Measurements from ENCODE around the gene ZBTB33.
A peak's percentile ranks its signal among the peaks of the same experiment; 100 is the strongest.

Gene ZBTB33, protein sequence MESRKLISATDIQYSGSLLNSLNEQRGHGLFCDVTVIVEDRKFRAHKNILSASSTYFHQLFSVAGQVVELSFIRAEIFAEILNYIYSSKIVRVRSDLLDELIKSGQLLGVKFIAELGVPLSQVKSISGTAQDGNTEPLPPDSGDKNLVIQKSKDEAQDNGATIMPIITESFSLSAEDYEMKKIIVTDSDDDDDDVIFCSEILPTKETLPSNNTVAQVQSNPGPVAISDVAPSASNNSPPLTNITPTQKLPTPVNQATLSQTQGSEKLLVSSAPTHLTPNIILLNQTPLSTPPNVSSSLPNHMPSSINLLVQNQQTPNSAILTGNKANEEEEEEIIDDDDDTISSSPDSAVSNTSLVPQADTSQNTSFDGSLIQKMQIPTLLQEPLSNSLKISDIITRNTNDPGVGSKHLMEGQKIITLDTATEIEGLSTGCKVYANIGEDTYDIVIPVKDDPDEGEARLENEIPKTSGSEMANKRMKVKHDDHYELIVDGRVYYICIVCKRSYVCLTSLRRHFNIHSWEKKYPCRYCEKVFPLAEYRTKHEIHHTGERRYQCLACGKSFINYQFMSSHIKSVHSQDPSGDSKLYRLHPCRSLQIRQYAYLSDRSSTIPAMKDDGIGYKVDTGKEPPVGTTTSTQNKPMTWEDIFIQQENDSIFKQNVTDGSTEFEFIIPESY

DNA sequence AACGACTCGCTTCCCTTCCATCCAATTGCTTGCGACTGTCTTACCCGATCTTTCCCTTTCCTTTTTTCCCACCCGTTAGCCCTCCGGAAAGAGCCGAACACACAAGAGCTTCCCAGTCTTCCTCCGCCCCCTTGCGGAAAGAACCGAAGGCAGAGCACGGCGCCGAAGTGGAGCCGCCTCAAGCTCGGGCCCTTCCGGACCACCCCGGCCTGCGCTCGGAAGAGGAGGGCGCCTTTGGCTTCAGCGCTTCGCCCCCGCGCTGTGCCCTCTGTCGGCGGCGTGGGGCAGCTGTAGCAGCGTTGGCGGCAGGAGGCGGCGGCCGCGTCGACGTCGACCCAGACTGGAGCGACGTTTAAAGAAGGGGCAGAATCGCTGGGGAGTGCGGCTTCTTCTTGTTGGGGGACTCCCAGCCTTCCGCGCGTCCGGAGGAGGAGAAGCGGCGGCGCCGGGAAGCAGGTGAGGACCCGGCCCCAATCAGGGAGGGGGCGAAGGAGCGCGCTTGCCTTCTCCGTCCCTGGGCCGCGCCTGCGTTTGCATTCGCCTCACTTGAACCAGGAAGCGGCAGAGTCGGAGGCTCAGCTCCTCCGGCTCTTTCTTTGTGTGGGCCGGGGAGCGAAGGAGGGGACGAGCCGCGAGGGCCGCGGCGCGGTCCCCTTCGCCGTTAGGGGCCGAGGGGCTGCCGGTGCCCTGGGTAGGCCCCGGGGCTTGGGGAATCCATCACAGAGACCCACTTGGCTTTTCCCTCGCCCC, at the start of gene ZBTB33:
Gene ZBTB33 (plus strand): TSS at position 291 of the 750 bp plus-strand sequence. CDS start 2,604 bp downstream, outside the sequence.
- peak; percentile 97 for DNase-seq (ENCODE audit: low read depth, low spot score)

DNA sequence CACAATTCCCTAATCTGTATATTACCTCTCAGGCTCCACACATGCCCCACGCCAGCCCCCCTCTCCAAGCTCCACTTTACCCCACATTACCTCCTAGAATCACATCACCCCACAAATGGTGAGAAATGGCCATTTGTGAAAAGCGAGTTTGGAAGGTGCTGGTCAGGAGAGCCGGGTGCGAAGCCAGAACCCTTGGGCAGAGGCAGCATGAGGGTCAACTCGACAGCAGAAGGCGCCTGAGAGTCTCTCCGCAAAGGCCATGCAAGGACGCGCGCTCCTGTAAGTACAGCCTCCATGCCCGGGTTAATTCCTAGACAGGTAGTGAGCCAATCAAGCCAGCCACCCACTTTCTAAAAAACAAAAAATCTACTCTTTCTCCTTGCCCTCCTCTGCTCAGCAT, 49.8 kb upstream of the ZBTB33 start:
- no peak for DNase-seq (ENCODE audit: low read depth, low spot score)

DNA sequence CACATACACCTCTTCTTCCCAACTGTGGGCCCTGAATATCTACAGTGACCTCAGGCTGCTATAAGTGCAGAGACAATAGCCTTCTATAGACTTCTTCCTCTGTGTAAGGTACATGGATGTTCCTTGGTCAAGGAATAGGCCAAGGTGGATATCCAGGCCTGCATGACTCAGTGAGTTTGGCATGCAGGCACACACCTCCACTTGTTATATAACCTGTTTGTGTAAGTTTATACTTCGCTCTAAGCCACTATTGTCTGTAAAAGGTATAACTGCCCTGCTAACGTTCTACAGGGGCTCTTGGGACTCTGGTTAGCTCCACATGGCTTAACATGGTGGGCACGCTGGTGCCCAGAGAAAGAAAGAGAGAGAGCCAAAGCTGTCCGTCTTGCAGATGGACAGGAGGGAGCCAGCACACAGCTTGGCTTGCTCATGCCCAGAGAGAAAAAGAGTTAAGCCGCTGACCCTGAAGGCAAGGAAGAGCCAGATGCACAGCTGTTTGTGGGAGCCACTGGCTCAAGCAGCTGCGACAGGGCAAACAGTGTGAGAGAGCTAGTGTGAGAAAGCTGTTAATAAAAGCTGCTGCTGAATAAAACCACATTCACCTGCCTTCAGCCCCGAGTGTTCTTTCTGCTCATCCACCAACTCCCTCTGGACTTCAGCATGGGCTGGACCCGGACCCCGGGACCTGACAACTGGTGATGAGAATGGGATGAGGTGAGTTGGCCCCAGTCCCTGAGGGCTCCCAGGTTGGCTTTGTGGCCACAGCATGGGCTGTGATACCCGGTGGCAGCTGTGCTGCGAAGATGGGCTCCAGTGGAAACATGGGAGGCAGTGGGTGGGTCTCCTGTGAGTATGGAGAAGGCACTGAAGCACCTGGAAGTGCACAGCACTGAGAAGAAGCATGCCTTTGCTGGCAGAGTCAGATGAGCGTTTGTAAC, 44.5 kb upstream of the ZBTB33 start:
- no peak for DNase-seq (ENCODE audit: low read depth, low spot score)

DNA sequence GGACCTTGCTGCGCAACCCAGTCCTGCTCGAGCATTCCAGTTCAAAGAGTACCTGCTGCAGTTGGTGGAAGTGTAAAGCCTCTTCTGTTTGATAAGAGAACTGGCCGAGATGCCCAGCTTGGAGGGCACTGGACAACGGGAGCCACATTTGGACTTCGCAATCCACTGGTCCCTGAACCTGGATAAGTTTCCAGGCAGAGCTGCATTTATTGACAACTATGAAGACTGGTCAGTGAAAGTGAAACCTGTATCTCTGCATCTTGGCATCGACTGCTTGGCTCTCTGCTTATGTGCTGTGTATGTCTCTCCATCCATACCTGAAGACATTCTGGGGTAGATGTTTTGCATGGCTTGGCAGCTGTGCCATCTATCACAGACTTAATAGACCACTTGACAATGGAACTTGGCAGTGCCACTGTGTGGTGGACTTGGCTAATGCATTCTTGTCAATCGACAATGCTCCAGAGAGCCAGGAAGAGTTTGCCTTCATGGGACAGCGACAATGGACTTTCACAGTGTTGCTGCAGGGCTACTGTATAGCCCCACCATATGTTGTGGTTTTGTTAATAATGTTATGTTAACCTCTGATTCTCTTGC, 43.5 kb upstream of the ZBTB33 start:
- DNase-seq (ENCODE audit: low read depth, low spot score): no peak

DNA sequence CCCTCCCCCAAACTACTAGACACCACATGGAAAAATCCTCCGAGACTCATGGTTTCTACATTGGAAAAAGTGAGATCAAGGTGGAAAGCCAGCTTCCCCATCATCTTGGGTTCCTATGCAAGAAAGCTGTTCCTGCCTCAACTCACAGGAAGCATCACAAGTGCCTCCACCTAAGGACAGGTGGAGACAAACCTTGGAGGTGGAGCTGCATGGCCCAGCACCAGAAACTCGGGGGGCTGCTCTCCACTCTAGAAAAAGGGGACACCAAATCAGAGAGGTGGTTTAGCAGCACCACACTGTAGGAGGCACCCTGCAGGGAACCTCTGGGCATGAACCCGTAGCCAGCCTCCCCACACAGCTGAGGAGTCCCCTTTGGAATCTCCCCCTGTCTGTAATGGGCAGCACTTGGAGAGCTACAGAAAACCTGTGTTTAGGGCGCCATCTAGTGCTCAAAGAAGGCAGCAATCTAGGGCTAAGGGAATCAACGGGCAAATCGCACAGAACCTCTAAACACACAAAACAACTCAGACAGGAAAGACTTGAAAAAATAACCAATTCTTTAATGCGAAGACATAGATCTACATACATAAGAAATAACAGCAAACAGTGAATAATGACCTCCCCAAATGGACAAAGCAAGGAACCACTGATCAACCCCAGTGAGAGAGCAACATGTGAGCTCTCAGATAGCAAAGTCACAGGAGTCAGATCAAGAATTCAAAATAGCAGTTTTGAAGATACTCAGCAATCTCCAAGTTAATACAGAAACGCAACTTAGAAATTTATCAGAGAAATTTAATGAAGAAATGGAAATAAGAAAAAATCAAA, 37.0 kb upstream of the ZBTB33 start:
- DNase-seq (ENCODE audit: low read depth, low spot score): peak; percentile 72

DNA sequence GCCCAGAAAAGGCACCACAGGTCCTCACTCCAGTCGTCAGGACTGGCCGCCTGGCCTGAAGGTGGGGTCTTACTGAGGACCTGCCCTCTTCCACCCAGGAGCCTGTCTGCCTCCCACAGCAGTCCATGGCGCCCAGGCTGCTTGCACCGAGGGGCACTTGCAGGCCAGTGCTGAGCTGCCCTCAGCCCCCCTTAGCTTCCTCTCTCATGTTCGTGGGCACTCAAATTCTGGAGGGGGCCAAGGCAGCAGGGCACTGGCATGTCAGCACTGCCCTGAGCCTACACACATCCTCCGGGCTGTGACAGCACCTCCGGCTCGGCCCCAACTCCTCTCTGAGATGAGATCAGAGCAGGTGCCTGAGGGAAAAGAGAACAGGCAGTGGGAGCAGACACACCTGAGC, 27.2 kb upstream of the ZBTB33 start:
- DNase-seq (ENCODE audit: low read depth, low spot score): no peak

DNA sequence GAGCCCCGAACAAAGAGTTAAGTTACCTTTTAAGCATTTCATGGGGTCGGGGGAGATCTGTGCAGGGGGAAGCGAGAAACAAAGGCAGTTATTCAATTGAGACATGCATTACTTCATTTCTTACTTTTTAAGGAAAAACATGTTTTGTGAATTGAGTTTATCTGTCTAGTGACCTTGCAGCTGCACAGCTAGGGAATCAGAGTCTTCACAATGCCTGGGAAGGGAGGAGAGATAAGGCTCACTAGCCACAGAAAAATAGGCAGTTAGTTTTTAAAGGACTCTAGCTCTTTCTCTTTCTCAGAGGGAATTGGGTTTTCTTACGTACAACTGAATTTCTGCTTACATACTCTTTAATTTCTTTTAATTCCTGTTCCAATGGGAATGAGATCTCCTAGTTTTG, 26.2 kb upstream of the ZBTB33 start:
- DNase-seq (ENCODE audit: low read depth, low spot score): no peak

DNA sequence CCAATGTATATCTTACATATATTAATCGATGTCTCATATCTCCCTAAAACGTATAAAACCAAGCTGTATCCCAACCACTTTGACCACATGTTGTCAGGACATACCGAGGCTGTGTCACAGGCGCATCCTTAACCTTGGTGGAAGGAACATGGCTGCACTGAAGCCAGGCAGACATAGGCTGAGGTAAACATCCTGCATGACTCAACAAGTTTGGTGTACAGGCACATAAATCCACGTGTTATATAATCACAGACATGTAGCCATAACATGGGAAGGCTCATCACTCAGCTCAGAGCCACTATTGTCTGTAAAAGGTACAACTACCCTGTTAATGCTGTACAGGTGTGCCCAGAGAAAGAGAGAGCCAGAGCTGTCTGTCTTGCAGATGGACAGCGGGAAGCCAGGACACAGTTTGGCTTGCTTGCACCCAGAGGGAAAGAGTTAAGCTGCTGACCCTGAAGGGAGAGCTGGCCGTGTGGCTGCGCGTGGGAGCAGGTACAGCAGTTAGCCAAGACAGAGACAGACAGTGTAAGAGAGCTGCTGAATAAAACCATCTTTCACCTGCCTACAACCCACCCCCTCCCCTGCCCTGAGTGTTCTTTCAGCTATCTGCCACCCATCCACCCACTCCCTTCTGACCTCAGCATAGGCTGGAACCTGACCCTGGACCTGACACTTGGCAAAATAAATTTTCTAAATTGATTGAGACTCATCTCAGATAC, 22.3 kb upstream of the ZBTB33 start:
- no peak for DNase-seq (ENCODE audit: low read depth, low spot score)

DNA sequence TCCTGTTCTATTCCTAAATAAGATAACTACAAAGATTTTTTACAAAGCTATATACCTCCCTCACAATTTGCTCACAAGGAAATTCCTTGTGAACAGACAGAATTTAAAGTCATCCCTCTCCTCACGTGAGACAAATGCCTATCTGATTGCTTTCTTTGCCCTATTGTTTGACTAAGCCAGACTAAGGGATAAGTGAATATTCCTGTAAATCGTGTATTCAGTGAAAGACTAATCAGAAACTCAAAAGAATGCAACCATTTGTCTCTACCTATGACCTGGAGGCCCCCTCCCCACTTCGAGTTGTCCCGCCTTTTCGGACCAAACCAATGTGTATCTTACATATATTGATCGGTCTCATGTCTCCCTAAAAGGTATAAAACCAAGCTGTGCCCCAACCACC, 15.3 kb upstream of the ZBTB33 start:
- DNase-seq (ENCODE audit: low read depth, low spot score): no peak

DNA sequence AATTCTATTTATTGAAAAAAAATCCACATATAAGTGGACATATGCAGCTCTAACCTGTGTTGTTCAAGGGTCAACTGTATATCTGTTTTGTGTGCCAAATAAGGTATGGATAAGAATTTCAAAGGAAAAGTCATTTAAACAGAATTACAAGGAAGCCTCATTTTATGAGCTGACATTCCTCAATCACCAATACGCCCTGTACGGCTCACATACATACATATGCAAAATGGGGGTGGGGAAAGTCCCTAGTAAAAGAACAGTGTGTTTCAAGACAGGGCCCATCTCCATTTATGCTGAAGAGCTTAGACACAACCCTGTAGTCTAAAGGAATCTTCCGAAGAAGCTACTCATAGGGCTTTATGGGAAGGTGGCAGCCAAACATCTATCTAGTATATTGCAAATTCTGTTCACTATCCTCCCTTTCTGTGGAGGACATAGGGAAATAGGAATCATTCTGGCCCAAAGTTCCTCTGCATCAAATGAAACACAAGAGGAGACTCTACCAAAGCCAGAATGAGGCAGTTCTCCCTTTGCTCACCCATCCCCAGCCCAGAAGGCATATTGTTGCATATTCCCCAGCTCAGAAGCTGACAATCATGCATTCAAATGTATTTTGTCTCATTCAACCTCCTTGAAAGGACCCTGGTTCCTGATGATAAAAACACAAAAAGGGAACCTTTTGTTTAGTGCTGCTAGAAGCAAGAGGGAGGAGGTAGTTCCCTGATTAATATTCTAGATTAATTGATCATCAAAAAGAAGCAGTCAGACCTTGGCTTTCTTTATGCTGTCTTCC, 13.7 kb upstream of the ZBTB33 start:
- no peak for DNase-seq (ENCODE audit: low read depth, low spot score)

DNA sequence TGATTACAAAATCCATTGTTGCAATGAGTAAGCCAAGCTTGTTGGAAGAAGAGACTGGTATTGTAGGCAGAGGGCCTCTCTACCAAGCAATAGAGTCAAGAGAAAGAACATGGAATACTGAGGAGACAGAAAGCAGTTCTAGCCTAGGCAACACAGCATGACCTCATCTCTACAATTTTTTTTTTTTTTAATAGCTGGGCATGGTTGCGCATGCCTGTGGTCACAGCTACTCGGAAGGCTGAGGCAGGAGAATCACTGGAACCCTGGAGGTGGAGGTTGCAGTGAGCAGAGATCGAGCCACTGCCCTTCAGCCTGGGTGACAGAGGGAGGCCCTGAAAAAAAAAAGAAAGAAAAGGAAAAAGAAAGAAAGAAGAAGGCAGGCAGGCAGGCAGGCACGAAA, 11.7 kb upstream of the ZBTB33 start:
- no peak for DNase-seq (ENCODE audit: low read depth, low spot score)

DNA sequence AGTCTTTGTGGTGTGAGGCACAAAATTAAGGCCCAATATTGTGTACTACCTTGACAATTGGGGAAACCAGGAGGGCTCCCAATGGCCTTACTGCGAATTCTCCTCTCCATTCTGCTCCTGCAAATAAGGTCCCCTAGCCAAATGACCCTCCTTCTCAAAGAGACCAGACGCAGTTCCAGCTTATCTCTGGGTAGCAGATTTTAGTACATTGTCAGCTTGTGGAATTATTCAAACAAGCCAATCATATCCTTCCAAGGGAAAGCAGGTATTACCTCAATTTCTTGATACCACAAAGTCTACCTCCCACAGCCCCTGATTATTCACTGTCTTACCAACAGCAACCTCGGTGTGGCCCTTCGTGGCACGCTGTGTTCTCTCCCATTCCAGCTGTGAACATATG, 7.8 kb upstream of the ZBTB33 start:
- DNase-seq (ENCODE audit: low read depth, low spot score): no peak

DNA sequence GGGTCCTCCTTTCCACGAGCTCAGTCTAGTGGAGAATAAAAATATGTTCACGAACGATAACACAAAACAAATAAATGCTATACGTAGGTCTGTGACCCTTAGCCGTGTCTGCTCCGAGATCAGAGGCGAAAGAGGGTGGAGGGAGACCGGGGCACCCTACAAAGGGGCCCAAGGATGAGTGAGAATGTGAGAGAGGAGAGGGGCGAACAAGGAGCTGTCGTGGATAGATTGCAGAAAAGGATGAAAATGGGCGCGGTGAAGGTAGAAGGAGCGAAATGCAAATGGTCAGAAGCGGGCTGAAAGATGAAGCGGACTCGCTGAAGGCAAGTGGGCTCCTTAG, 6.2 kb upstream of the ZBTB33 start:
- no peak for DNase-seq (ENCODE audit: low read depth, low spot score)

DNA sequence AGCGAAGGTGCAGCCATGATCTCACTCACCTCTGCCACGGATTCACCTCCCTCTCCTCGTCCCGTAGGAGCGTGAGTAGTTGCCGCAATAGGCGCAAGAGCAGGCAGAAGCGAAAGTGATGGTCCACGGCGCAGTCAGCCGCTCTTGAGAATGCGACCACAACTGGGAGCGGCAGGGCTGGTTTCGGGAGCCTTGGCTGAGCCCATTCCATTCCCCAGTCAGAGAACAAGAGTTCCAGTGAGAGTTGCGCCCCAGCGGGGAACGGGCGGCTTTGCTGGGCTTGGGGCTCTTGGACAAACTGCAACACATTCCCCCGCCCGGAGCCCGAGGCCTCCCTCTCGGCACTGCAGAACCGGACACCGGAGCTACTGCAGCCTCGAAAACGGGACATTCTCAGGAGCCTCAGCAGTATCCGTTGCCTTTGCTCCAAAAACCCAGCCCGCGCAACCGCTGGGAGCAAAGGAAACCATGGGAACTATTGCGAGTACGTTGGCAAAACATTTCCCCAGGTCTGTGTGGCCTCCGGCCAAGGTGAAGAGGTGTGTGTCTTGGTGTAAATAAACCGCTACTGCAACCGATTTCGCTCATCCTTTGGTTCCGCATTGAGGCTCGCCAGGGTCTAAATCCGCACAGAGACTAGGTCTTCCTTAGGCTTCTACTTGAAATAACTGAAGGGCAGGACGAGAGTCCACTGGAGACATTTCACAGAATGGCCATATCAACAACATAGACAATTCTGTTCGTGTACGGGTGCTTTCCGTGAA, 5.7 kb upstream of the ZBTB33 start:
- DNase-seq (ENCODE audit: low read depth, low spot score): peak; percentile 83

DNA sequence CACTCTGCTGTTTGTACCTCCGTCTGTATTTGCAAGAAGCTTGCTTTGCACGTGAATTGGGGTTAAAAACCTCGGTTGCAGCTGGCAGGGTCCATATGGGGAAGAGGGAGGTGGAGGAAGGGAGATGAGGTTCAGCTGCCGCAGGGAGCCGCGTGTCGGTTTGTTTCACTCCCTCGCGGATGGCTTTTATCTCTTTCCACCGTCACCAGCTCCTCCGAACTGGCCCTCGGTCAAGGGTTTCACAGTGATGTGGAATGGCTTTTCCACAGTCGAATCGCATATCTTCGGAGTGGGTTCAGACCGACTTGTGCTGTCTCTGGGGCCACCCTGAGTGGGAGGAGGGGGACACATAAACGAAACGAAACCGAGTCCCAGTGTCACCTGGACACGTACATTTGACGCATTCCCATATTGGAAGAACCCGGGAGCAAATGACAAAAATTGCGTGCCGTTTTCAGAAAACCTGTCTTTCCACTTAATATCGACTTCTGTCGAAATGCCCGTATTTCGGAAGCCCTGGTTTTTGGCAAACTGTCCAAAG, 929 bp downstream of the ZBTB33 start:
- DNase-seq (ENCODE audit: low read depth, low spot score): peak; percentile 37

DNA sequence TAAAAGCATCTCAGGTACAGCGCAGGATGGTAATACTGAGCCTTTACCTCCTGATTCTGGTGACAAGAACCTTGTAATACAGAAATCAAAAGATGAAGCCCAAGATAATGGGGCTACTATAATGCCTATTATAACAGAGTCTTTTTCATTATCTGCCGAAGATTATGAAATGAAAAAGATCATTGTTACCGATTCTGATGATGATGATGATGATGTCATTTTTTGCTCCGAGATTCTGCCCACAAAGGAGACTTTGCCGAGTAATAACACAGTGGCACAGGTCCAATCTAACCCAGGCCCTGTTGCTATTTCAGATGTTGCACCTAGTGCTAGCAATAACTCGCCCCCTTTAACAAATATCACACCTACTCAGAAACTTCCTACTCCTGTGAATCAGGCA, 3.2 kb downstream of the ZBTB33 start:
- no peak for DNase-seq (ENCODE audit: low read depth, low spot score)

DNA sequence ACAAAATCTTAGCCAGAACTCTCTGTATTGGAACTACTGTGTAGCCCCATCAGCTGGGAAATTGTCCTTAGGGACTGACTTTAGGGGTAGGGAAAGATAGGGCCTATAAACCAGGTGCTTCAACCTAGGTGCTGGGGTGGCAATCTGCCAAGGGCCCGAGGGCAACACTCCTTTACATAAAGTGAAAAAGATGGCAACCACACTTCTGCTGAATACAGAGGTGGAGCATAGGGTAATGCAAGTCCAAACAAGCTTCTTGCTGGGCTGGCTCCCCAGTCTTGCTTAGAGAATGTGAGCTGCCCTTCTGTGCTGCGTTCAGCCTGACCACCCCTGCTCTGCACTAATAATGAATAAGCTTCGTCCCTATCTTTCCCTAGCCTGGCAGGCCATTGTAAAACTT, 9.8 kb downstream of the ZBTB33 start:
- no peak for DNase-seq (ENCODE audit: low read depth, low spot score)
